Stomach (tissue), 4 donors: ENCODE measurements around the gene CDH23.

Source experiments
- POLR2A ChIP-seq, 4 donors: fragments of 450-650 bp; IDR thresholded peaks; one replicate each; pipeline ENCODE4 v1.6.1; 2016; ENCODE audit warnings: antibody characterized with exemption in 4 of 4, control low read depth in 2 of 4, mild to moderate bottlenecking in 1 of 4, moderate library complexity in 1 of 4
- TF ChIP-seq, protein P1 (sequence below), 7 experiments: fragments of 450-650 bp in 4 of 7; fragments of 200-600 bp in 3 of 7; sonication (generic) in 3 of 7; IDR thresholded peaks; one replicate each; pipeline ENCODE4 v1.5.1; 2016 to 2019; ENCODE audit warnings: antibody characterized with exemption in 7 of 7, control low read depth in 2 of 7, mild to moderate bottlenecking in 1 of 7

DNA sequence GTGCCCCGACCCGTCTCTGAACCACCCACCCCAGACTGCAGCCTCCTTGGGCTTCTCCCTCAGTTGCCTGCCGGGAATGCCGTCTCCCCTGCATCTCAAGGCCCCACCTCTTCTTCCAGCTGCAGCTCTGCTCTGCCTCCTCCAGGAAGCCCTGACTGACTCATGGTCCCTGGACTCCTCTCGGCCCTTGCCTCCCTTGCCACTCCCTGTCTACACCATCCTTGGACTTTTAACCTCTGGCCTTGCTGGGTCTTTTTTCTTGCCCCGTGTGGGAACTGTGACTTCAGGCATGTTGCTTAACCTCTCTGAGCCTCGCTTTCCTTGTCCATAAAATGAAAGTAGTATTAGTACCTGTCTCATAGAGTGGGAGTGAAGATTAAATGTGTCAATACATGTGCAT is 266.6 kb downstream of the CDH23 start:
- TF ChIP-seq POLR2A (IDR thresholded peaks at IDR 0.05), result no peak
- TF ChIP-seq, protein P1, sequence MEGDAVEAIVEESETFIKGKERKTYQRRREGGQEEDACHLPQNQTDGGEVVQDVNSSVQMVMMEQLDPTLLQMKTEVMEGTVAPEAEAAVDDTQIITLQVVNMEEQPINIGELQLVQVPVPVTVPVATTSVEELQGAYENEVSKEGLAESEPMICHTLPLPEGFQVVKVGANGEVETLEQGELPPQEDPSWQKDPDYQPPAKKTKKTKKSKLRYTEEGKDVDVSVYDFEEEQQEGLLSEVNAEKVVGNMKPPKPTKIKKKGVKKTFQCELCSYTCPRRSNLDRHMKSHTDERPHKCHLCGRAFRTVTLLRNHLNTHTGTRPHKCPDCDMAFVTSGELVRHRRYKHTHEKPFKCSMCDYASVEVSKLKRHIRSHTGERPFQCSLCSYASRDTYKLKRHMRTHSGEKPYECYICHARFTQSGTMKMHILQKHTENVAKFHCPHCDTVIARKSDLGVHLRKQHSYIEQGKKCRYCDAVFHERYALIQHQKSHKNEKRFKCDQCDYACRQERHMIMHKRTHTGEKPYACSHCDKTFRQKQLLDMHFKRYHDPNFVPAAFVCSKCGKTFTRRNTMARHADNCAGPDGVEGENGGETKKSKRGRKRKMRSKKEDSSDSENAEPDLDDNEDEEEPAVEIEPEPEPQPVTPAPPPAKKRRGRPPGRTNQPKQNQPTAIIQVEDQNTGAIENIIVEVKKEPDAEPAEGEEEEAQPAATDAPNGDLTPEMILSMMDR (IDR thresholded peaks at IDR 0.05), result no peak
